Neural cell (in vitro differentiated cells): ENCODE results near the gene DAGLA.

Experiments used
- EP300 ChIP-seq: fragments of 450-650 bp; conservative IDR thresholded peaks from 2 replicates; pipeline ENCODE4 v1.6.1; 2014; ENCODE audit warnings: antibody characterized with exemption, mild to moderate bottlenecking, moderate library complexity; ENCODE audit not compliant: poor library complexity, severe bottlenecking
- EZH2 ChIP-seq: fragments of 200-600, 300-800 bp; shearing (Covaris generic), sonication (generic); IDR thresholded peaks from 2 replicates; pipeline ENCODE4 v1.6.1; 2014; ENCODE audit warnings: antibody characterized with exemption, low read length, borderline replicate concordance, mild to moderate bottlenecking; ENCODE audit not compliant: insufficient read depth, poor library complexity, severe bottlenecking
- MXI1 ChIP-seq: fragments of 450-650 bp; conservative IDR thresholded peaks from 2 replicates; pipeline ENCODE4 v1.6.1; 2014; ENCODE audit warnings: antibody characterized with exemption, mild to moderate bottlenecking; ENCODE audit not compliant: poor library complexity, severe bottlenecking
- POLR2AphosphoS5 ChIP-seq: IDR thresholded peaks from 2 replicates; pipeline ENCODE4 v1.6.1; 2012
- RAD21 ChIP-seq: fragments of 450-650 bp; conservative IDR thresholded peaks from 2 replicates; pipeline ENCODE4 v1.6.1; 2014; ENCODE audit warnings: antibody characterized with exemption, mild to moderate bottlenecking, moderate library complexity
- SMC3 ChIP-seq: fragments of 450-650 bp; conservative IDR thresholded peaks from 2 replicates; pipeline ENCODE4 v1.6.1; 2014; ENCODE audit warnings: antibody characterized with exemption, mild to moderate bottlenecking, moderate library complexity; ENCODE audit not compliant: poor library complexity
- TAF1 ChIP-seq: IDR thresholded peaks from 2 replicates; pipeline ENCODE4 v1.6.1; 2012; ENCODE audit warnings: low read depth
- TF ChIP-seq, protein P1 (sequence below): fragments of 450-650 bp; IDR thresholded peaks from 2 replicates; pipeline ENCODE4 v1.5.1; 2014; ENCODE audit warnings: antibody characterized with exemption, mild to moderate bottlenecking, moderate library complexity; ENCODE audit not compliant: poor library complexity, severe bottlenecking
- TF ChIP-seq, protein P2 (sequence below): IDR thresholded peaks from 2 replicates; pipeline ENCODE4 v1.6.1; 2012; ENCODE audit warnings: borderline replicate concordance

DNA sequence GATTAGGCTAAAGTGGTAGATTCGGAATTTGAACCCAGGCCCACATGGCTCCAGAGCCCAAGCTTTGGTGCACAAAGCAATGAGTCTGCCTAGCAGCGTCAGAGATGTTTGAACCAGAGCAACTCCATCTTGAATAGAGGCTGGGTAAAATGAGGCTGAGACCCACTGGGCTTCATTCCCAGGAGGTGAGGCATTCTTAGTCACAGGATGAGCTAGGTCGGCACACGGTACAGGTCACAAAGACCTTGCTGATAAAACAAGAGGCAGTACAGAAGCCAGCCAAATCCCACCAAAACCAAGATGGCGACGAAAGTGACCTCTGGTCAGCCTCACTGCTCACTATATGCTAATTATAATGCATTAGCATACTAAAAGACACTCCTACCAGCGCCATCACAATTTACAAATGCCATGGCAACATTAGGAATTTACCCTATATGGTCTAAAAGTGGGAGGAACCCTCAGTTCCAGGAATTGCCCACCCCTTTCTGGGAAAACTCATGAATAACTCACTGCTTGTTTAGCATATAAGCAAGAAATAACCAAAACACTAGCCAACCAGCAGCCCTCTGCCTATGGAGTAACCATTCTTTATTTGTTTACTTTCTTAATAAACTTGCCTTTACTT, 40.3 kb upstream of the DAGLA start:
- TF ChIP-seq EZH2 (no peak), POLR2AphosphoS5 (no peak), SMC3 (no peak), EP300 (no peak), MXI1 (no peak), RAD21 (no peak), TAF1 (no peak)
- TF ChIP-seq, protein P1, sequence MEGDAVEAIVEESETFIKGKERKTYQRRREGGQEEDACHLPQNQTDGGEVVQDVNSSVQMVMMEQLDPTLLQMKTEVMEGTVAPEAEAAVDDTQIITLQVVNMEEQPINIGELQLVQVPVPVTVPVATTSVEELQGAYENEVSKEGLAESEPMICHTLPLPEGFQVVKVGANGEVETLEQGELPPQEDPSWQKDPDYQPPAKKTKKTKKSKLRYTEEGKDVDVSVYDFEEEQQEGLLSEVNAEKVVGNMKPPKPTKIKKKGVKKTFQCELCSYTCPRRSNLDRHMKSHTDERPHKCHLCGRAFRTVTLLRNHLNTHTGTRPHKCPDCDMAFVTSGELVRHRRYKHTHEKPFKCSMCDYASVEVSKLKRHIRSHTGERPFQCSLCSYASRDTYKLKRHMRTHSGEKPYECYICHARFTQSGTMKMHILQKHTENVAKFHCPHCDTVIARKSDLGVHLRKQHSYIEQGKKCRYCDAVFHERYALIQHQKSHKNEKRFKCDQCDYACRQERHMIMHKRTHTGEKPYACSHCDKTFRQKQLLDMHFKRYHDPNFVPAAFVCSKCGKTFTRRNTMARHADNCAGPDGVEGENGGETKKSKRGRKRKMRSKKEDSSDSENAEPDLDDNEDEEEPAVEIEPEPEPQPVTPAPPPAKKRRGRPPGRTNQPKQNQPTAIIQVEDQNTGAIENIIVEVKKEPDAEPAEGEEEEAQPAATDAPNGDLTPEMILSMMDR: no peak
- TF ChIP-seq, protein P2, sequence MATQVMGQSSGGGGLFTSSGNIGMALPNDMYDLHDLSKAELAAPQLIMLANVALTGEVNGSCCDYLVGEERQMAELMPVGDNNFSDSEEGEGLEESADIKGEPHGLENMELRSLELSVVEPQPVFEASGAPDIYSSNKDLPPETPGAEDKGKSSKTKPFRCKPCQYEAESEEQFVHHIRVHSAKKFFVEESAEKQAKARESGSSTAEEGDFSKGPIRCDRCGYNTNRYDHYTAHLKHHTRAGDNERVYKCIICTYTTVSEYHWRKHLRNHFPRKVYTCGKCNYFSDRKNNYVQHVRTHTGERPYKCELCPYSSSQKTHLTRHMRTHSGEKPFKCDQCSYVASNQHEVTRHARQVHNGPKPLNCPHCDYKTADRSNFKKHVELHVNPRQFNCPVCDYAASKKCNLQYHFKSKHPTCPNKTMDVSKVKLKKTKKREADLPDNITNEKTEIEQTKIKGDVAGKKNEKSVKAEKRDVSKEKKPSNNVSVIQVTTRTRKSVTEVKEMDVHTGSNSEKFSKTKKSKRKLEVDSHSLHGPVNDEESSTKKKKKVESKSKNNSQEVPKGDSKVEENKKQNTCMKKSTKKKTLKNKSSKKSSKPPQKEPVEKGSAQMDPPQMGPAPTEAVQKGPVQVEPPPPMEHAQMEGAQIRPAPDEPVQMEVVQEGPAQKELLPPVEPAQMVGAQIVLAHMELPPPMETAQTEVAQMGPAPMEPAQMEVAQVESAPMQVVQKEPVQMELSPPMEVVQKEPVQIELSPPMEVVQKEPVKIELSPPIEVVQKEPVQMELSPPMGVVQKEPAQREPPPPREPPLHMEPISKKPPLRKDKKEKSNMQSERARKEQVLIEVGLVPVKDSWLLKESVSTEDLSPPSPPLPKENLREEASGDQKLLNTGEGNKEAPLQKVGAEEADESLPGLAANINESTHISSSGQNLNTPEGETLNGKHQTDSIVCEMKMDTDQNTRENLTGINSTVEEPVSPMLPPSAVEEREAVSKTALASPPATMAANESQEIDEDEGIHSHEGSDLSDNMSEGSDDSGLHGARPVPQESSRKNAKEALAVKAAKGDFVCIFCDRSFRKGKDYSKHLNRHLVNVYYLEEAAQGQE: no peak
